Measurements from ENCODE around the gene TEAD1. TPM values are rescaled to one million over a fixed set of nuclear protein-coding genes. Genes with fewer than 3 reads are reported as not detected.

TEAD1 gene
- polyA plus RNA-seq, 1 experiment: 79.2 TPM

GRCh38 chr11:12864316-12865156 is 190.3 kb downstream of the TEAD1 start:
- Histone ChIP-seq H3K36me3 (ENCODE audit: control insufficient read depth, insufficient read depth, low read length) (no peaks in the 10 kb centered on the region; the same call in 1 of the 2 replicates), H3K4me3 (ENCODE audit: low read depth, low read length) (no peak overlapping the region), H3K27me3 (ENCODE audit: control insufficient read depth, insufficient read depth, low read length) (no peaks in the 10 kb centered on the region)
- no peak for TF ChIP-seq CTCF (IDR thresholded peaks at IDR 0.05; ENCODE audit: insufficient read depth, low read depth, low read length)
- ChIA-PET CTCF (interaction anchor here (0.8 to 1.0 kb wide), 2 partner anchors 11 to 24 kb away, joined by 4 read pairs; no protein-coding TSS in a partner anchor), POLR2A (no interaction called here)
- DNase-seq (ENCODE audit: low read depth): no peak

- ChIA-PET POLR2A (interaction anchor here (0.6 kb wide), 1 partner anchor 10 kb away, joined by 5 read pairs; no protein-coding TSS in a partner anchor), CTCF (no interaction called here)
- Histone ChIP-seq H3K4me3 (ENCODE audit: low read depth, low read length) (no peak overlapping the region), H3K27me3 (ENCODE audit: control insufficient read depth, insufficient read depth, low read length) (no peaks in the 10 kb centered on the region), H3K36me3 (ENCODE audit: control insufficient read depth, insufficient read depth, low read length) (no peaks in the 10 kb centered on the region; the same call in 1 of the 2 replicates)
- no peak for DNase-seq (ENCODE audit: low read depth)
- TF ChIP-seq CTCF (IDR thresholded peaks at IDR 0.05; ENCODE audit: insufficient read depth, low read depth, low read length): no peak
Measured at GRCh38 chr11:12865863-12866595, 191.8 kb downstream of the TEAD1 start.

- no peaks in the 10 kb centered on the region; the same call in 1 of the 2 replicates for H3K36me3 ChIP-seq (ENCODE audit: control insufficient read depth, insufficient read depth, low read length)
- DNase-seq (ENCODE audit: low read depth): no peak
- no peak overlapping the region for H3K4me3 ChIP-seq (ENCODE audit: low read depth, low read length)
- POLR2A ChIA-PET: interaction anchor here (0.7 kb wide), 1 partner anchor 32 kb away, joined by 6 read pairs; no protein-coding TSS in a partner anchor
- CTCF ChIA-PET: interaction anchor here (0.8 to 1.6 kb wide), 3 partner anchors 9 to 51 kb away, joined by 3 to 4 read pairs (median 3); no protein-coding TSS in a partner anchor
- TF ChIP-seq CTCF (IDR thresholded peaks at IDR 0.05; ENCODE audit: insufficient read depth, low read depth, low read length): no peak
- no peaks in the 10 kb centered on the region for H3K27me3 ChIP-seq (ENCODE audit: control insufficient read depth, insufficient read depth, low read length)
Measured at GRCh38 chr11:12867531-12867930, 193.3 kb downstream of the TEAD1 start.

GRCh38 chr11:12868315-12869073 is 194.3 kb downstream of the TEAD1 start:
- ChIA-PET POLR2A (interaction anchor here (0.7 kb wide), 1 partner anchor 16 kb away, joined by 3 read pairs; no protein-coding TSS in a partner anchor), CTCF (interaction anchor here (0.8 to 1.6 kb wide), 6 partner anchors 9 to 190 kb away, joined by 3 to 10 read pairs (median 4); no protein-coding TSS in a partner anchor)
- DNase-seq (ENCODE audit: low read depth): no peak
- peak; percentile 29; the same call in 1 of the 2 replicates for TF ChIP-seq CTCF (IDR thresholded peaks at IDR 0.05; ENCODE audit: insufficient read depth, low read depth, low read length)
- H3K36me3 ChIP-seq (ENCODE audit: control insufficient read depth, insufficient read depth, low read length): peaks cover 2% of the 10 kb centered on the region; the same call in 1 of the 2 replicates
- no peaks in the 10 kb centered on the region for H3K27me3 ChIP-seq (ENCODE audit: control insufficient read depth, insufficient read depth, low read length)
- H3K4me3 ChIP-seq (ENCODE audit: low read depth, low read length): no peak overlapping the region

Measured in BJ (cell line).